ENCODE data around the gene MAD1L1.

GRCh38 chr7:2103071-2103898 is 129.5 kb downstream of the MAD1L1 start:
- TF ChIP-seq CTCF (IDR thresholded peaks at IDR 0.05; ENCODE audit: borderline replicate concordance, extremely low read depth, low read length, poor library complexity, severe bottlenecking) (no peak), EZH2 (IDR thresholded peaks at IDR 0.05; ENCODE audit: borderline replicate concordance, low read depth, low read length, severe bottlenecking) (no peak)

Measured in DND-41 (cell line).